HCT116 (cell line): Measurements from ENCODE around the gene FLG.
"Not testable (repeated sequence)": the region's sequence is repeated elsewhere in the genome, so short reads cannot be mapped to it uniquely, and the experiment has no call there.

Experiments
- JUND ChIP-seq: IDR thresholded peaks from 2 replicates; pipeline ENCODE4 v1.6.1; 2012
- POLR2A ChIP-seq: IDR thresholded peaks from 2 replicates; pipeline ENCODE4 v1.7.0; 2011; ENCODE audit warnings: borderline replicate concordance; ENCODE audit not compliant: insufficient read depth, insufficient read length; ENCODE audit errors: extremely low read depth
- TF ChIP-seq, protein P1 (sequence below), 3 experiments: fragments of 200-600 bp in 1 of 3; sonication (generic) in 1 of 3; IDR thresholded peaks in 2 of 3; conservative IDR thresholded peaks in 1 of 3; 2 replicates each; pipeline ENCODE4 v1.5.1; 2012 to 2017; ENCODE audit warnings: low read depth in 2 of 3, low read length in 2 of 3, antibody characterized with exemption in 1 of 3, borderline replicate concordance in 1 of 3, control low read depth in 1 of 3, mild to moderate bottlenecking in 1 of 3, mixed read lengths in 1 of 3, mixed run types in 1 of 3, moderate library complexity in 1 of 3; ENCODE audit not compliant: insufficient read depth in 1 of 3

DNA sequence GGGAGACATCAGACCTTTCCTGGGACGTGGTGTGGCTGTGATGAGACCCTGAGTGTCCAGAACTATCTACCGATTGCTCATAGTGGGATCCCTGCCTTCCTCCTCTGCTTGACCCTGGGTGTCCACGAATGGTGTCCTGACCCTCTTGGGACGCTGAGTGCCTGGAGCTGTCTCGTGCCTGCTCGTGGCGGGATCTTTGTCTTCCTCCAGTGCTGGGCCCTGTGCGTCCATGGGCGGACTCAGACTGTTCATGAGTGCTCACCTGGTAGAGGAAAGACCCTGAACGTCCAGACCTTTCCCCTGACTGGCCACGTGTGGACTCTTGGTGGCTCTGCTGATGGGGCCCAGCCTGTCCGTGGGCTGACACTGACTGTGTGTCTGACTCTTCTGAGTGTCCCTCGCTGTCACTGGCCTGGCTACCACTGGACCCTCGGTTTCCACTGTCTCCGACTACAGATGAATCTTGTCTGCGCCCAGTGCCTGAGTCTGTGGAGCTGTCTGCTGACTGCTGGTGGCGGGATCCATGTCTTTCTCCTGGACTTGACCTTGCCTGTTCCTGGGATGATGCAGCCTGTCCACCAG, 15.6 kb downstream of the FLG start:
- TF ChIP-seq JUND, POLR2A: not testable (repeated sequence)
- TF ChIP-seq, protein P1, sequence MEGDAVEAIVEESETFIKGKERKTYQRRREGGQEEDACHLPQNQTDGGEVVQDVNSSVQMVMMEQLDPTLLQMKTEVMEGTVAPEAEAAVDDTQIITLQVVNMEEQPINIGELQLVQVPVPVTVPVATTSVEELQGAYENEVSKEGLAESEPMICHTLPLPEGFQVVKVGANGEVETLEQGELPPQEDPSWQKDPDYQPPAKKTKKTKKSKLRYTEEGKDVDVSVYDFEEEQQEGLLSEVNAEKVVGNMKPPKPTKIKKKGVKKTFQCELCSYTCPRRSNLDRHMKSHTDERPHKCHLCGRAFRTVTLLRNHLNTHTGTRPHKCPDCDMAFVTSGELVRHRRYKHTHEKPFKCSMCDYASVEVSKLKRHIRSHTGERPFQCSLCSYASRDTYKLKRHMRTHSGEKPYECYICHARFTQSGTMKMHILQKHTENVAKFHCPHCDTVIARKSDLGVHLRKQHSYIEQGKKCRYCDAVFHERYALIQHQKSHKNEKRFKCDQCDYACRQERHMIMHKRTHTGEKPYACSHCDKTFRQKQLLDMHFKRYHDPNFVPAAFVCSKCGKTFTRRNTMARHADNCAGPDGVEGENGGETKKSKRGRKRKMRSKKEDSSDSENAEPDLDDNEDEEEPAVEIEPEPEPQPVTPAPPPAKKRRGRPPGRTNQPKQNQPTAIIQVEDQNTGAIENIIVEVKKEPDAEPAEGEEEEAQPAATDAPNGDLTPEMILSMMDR (IDR thresholded peaks at IDR 0.05 in 2 of 3, conservative IDR thresholded peaks at IDR 0.05 in 1 of 3; ENCODE audit: borderline replicate concordance in 1 of 3, insufficient read depth in 1 of 3, low read depth in 2 of 3, low read length in 2 of 3) = not testable (repeated sequence)
